ENCODE data around the gene ANKLE1. TPM values are rescaled to one million over a fixed set of nuclear protein-coding genes. Genes with fewer than 3 reads are reported as not detected.

Gene ANKLE1
- total RNA-seq, 1 experiment from 2014 or later: 0.16 TPM

DNA sequence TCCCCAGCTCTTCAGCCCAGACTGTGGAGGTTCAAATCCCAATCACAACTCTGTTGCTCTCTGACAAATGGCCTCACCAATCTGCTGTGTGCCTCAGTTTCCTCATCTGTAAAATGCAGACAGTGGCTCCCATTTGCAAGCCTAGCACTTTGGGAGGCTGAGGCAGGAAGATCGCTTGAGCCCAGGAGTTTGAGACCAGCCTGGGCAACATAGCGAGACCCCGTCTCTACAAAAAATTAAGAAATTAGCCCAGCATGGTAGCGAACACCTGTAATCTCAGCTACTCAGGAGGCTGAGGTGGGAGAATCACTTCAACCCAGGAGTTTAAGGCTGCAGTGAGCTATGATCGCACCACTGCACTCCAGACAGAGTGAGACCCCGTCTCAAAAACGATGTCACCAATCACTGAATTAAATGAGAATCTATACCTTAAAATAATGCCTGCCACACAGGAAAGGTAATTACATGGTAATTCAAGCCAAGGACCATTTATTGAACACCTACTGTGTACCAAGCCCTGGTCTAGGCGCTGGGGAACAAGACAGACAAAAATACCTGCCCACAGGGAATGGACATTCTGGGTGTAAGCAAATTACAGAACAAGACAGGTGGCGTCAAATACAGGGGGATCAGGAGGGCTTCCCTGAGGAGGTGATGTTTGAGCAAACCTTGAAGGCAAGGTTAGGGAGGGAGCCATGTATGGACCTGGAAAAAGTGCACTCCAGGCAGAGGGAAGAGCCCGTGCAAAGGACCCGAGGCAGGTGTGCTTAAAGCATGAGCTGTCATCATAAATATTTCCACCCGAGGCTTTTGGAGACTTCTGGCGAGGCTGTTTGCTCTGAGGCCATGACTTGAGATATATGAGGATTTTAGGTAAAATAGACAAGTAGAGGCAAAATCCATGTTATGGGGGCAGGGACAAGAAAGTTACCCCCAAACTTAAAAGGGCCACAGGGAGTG, 43.7 kb upstream of the ANKLE1 start:
- Mint-ChIP-seq H3K4me1 (ENCODE audit: insufficient read depth, unreplicated experiment) (peaks cover 14% of the 10 kb centered on the region), H3K9me3 (ENCODE audit: unreplicated experiment) (no peaks in the 10 kb centered on the region), H3K36me3 (ENCODE audit: insufficient read depth, unreplicated experiment) (peaks cover 53% of the 10 kb centered on the region), H3K27ac (ENCODE audit: low read depth, unreplicated experiment) (peak overlapping the region; percentile 41), H3K27me3 (ENCODE audit: insufficient read depth, unreplicated experiment) (no peaks in the 10 kb centered on the region), H3K4me3 (ENCODE audit: unreplicated experiment) (no peak overlapping the region)
- no peak for DNase-seq (ENCODE audit: unreplicated experiment)
- ChIA-PET CTCF (interaction anchor here (0.7 to 1.4 kb wide), 2 partner anchors 45 to 149 kb away, joined by 3 to 4 read pairs; no protein-coding TSS in a partner anchor), POLR2A (interaction anchor here (3.3 kb wide), 1 partner anchor 12 kb away, joined by 35 read pairs; the partner anchor contains the start of gene OCEL1)
- no TSS peak for BruUV-seq (replicated peaks)
- no peak for TF ChIP-seq CTCF (IDR thresholded peaks at IDR 0.05; ENCODE audit: unreplicated experiment)
- intact Hi-C loops (cut with micrococcal nuclease): no loop called here

- ChIA-PET POLR2A (interaction anchor here (0.5 to 1.4 kb wide), 2 partner anchors 25 to 1711 kb away, joined by 3 to 5 read pairs; partner anchors contain the start of gene USE1), CTCF (interaction anchor here (0.6 kb wide), 2 partner anchors 9 to 17 kb away, joined by 3 to 4 read pairs; no protein-coding TSS in a partner anchor)
- no peak for TF ChIP-seq CTCF (IDR thresholded peaks at IDR 0.05; ENCODE audit: unreplicated experiment)
Measured at GRCh38 chr19:17240062-17240752, 41.5 kb upstream of the ANKLE1 start.

GRCh38 chr19:17240826-17241399, 40.8 kb upstream of the ANKLE1 start:
- BruUV-seq (replicated peaks): no TSS peak
- H3K27ac Mint-ChIP-seq (ENCODE audit: low read depth, unreplicated experiment): no peak overlapping the region
- POLR2A ChIA-PET: interaction anchor here (0.6 to 4.3 kb wide), 6 partner anchors 15 to 581 kb away, joined by 3 to 34 read pairs (median 4); partner anchors contain the start of genes BABAM1, OCEL1, SMIM7 and USE1

More at GRCh38 chr19:17240062-17240752, 41.5 kb upstream of the ANKLE1 start:
- Mint-ChIP-seq H3K4me3 (ENCODE audit: unreplicated experiment) (no peak overlapping the region), H3K4me1 (ENCODE audit: insufficient read depth, unreplicated experiment) (peaks cover 16% of the 10 kb centered on the region), H3K9me3 (ENCODE audit: unreplicated experiment) (no peaks in the 10 kb centered on the region), H3K27me3 (ENCODE audit: insufficient read depth, unreplicated experiment) (no peaks in the 10 kb centered on the region), H3K27ac (ENCODE audit: low read depth, unreplicated experiment) (no peak overlapping the region), H3K36me3 (ENCODE audit: insufficient read depth, unreplicated experiment) (peaks cover 38% of the 10 kb centered on the region)
- DNase-seq (ENCODE audit: unreplicated experiment): no peak
- intact Hi-C loops (cut with micrococcal nuclease): no loop called here
- no TSS peak for BruUV-seq (replicated peaks)

More at GRCh38 chr19:17240826-17241399, 40.8 kb upstream of the ANKLE1 start:
- H3K4me3 Mint-ChIP-seq (ENCODE audit: unreplicated experiment): no peak overlapping the region
- intact Hi-C loops (cut with micrococcal nuclease): no loop called here
- H3K36me3 Mint-ChIP-seq (ENCODE audit: insufficient read depth, unreplicated experiment): peaks cover 38% of the 10 kb centered on the region
- H3K27me3 Mint-ChIP-seq (ENCODE audit: insufficient read depth, unreplicated experiment): no peaks in the 10 kb centered on the region
- H3K4me1 Mint-ChIP-seq (ENCODE audit: insufficient read depth, unreplicated experiment): peaks cover 16% of the 10 kb centered on the region
- no peak for TF ChIP-seq CTCF (IDR thresholded peaks at IDR 0.05; ENCODE audit: unreplicated experiment)
- CTCF ChIA-PET: interaction anchor here (0.6 kb wide), 1 partner anchor 45 kb away, joined by 3 read pairs; no protein-coding TSS in a partner anchor
- no peak for DNase-seq (ENCODE audit: unreplicated experiment)
- no peaks in the 10 kb centered on the region for H3K9me3 Mint-ChIP-seq (ENCODE audit: unreplicated experiment)

All from MCF 10A (cell line).